ENCODE measurements around the gene AFAP1L1. TPM values are rescaled to one million over a fixed set of nuclear protein-coding genes. Genes with fewer than 3 reads are reported as not detected.

AFAP1L1 gene
- total and polyA plus RNA-seq, 2 of the 13 experiments (the other 11 are each of a cell fraction or from before 2014, with no cell fraction given), result 0.38 to 1.0 TPM

GRCh38 chr5:149374303-149374702, 102.6 kb downstream of the AFAP1L1 start (continued):
- no peak for TF ChIP-seq ZNF691 (CRISPR knock-in tag; IDR thresholded peaks at IDR 0.05; ENCODE audit: borderline replicate concordance, low read depth)
- TF ChIP-seq NONO (IDR thresholded peaks at IDR 0.05), result no peak
- TF ChIP-seq NONO (CRISPR knock-in tag; conservative IDR thresholded peaks at IDR 0.05), result no peak
- TF ChIP-seq ZNF574 (CRISPR knock-in tag; IDR thresholded peaks at IDR 0.05), result no peak
- TF ChIP-seq KDM4B (CRISPR knock-in tag; IDR thresholded peaks at IDR 0.05), result no peak

GRCh38 chr5:149374801-149375200, 103.1 kb downstream of the AFAP1L1 start:
- Histone ChIP-seq H3K36me3 (replicated peaks in 1 of 2; ENCODE audit: control insufficient read depth in 1 of 2, insufficient read depth in 2 of 2, low read length in 2 of 2) (no peaks in the 10 kb centered on the region), H3K9me3 (ENCODE audit: low read length) (no peaks in the 10 kb centered on the region), H3K4me3 (replicated peaks in 1 of 3; ENCODE audit: insufficient read depth in 1 of 3, low read depth in 2 of 3, low read length in 3 of 3) (no peak overlapping the region), H3K79me2 (ENCODE audit: insufficient read depth, low read length) (no peaks in the 10 kb centered on the region), H3K4me2 (ENCODE audit: low read depth, low read length) (no peak overlapping the region), H4K20me1 (ENCODE audit: insufficient read depth, low read length) (no peaks in the 10 kb centered on the region), H3K27ac (ENCODE audit: extremely low read length, insufficient read depth, low read length) (no peak overlapping the region), H2AFZ (ENCODE audit: low read length) (no peak overlapping the region), H3K9ac (ENCODE audit: insufficient read depth, low read depth, low read length) (no peak overlapping the region), H3K4me1 (ENCODE audit: insufficient read depth, low read length) (peaks cover 17% of the 10 kb centered on the region), H3K27me3 (ENCODE audit: control insufficient read depth in 1 of 2, insufficient read depth in 2 of 2, low read length in 2 of 2) (peaks cover 0 to 3% of the 10 kb centered on the region in 2 experiments; a peak in 1 of 5 replicates)
- no peak for FAIRE-seq
- intact Hi-C loops (cut with micrococcal nuclease; ENCODE audit: unreplicated experiment) (no loop called here), in situ Hi-C loops (cut with HindIII; ENCODE audit: extremely low pct_ligation_motif_present, low pct_unique_long_range_greater_than_20kb) (loop anchor here (5.0 kb wide), 1 partner anchor 52 kb away; no protein-coding TSS in a partner anchor)
- ATAC-seq, result no peak
- DNase-seq (ENCODE audit: low spot score), result no peak
- ChIA-PET CTCF (ENCODE audit: low intra/inter-chr PET ratio, low total read pairs) (no interaction called here), POLR2A (no interaction called here)
- no TSS peak for BruUV-seq (replicated peaks)
- WGBS (ENCODE audit: low lambda C conversion rate), result 0% methylated on average over 1 of the region's 3 CpGs
- TF ChIP-seq GPBP1L1 (CRISPR knock-in tag; IDR thresholded peaks at IDR 0.05) (no peak), PRDM10 (CRISPR knock-in tag; IDR thresholded peaks at IDR 0.05; ENCODE audit: low read depth) (no peak), ZBTB4 (CRISPR knock-in tag; IDR thresholded peaks at IDR 0.05; ENCODE audit: borderline replicate concordance) (no peak), TCF12 (IDR thresholded peaks at IDR 0.05) (no peak), TCF12 (CRISPR knock-in tag; IDR thresholded peaks at IDR 0.05) (no peak), NR3C1 (CRISPR knock-in tag; IDR thresholded peaks at IDR 0.05) (no peak)

Measured in HepG2 (cell line).